Type B pancreatic cell (in vitro differentiated cells): ENCODE measurements around the gene TES. TPM values are rescaled to one million over a fixed set of nuclear protein-coding genes. Genes with fewer than 3 reads are reported as not detected.
A peak's percentile ranks its signal among the peaks of the same experiment; 100 is the strongest.
"Not testable (repeated sequence)": the region's sequence is repeated elsewhere in the genome, so short reads cannot be mapped to it uniquely, and the experiment has no call there.

Experiments used
- DNase-seq: peaks from one replicate; pipeline ENCODE4 v3.0.0; 2021; ENCODE audit warnings: mixed read lengths; ENCODE audit not compliant: unreplicated experiment; ENCODE audit errors: extremely low spot score
- H3K27ac Mint-ChIP-seq: 2 replicates; pipeline ENCODE4 v1.8.0; 2021; ENCODE audit warnings: mild to moderate bottlenecking, mixed read lengths
- H3K27me3 Mint-ChIP-seq: 2 replicates; pipeline ENCODE4 v1.8.0; 2021; ENCODE audit warnings: mixed read lengths
- H3K36me3 Mint-ChIP-seq: 2 replicates; pipeline ENCODE4 v1.8.0; 2021; ENCODE audit warnings: mixed read lengths
- H3K4me1 Mint-ChIP-seq: one replicate; pipeline ENCODE4 v1.8.0; 2021; ENCODE audit warnings: mixed read lengths; ENCODE audit not compliant: unreplicated experiment
- H3K4me3 Mint-ChIP-seq: 2 replicates; pipeline ENCODE4 v1.8.0; 2021; ENCODE audit warnings: mild to moderate bottlenecking, mixed read lengths
- H3K9me3 Mint-ChIP-seq: 2 replicates; pipeline ENCODE4 v1.8.0; 2021; ENCODE audit warnings: mixed read lengths
- CTCF ChIP-seq: fragments of 200-600 bp; sonication (generic); conservative IDR thresholded peaks from 2 replicates; pipeline ENCODE4 v1.5.0; 2021; ENCODE audit warnings: antibody characterized with exemption, mild to moderate bottlenecking
- total RNA-seq: library from RNA; stranded (reverse); gene quantifications from 2 replicates; pipeline ENCODE4 v1.2.1, GENCODE V29; 2021; ENCODE audit warnings: low replicate concordance

Gene TES
- total RNA-seq, 1 donor from 2014 or later = 91.1 TPM

DNA sequence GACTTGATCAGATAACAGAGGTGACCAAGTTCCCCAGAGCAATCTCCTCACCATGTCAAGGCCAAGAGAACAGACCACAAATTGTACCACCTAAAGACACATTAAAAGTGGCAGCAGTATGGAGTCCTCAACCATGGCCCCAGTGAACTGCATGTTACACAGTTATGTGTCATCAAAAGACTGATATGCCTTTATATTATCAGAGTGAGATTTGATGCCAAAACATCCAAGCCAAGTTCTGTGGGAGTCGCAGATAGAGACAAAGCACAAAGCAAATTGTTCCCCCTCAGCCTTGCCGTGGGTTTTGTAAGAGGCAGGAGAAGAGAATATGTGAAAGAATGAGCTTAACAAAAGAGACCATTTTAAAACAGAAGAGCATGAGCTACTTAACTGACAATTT lies 39.2 kb upstream of the TES start:
- Mint-ChIP-seq H3K36me3 (peaks cover 6% of the 10 kb centered on the region), H3K4me3 (no peak overlapping the region), H3K4me1 (peaks cover 24% of the 10 kb centered on the region), H3K27ac (no peak overlapping the region), H3K27me3 (peaks cover 3% of the 10 kb centered on the region), H3K9me3 (peaks cover 6% of the 10 kb centered on the region)
- TF ChIP-seq CTCF = no peak
- no peak for DNase-seq

- Mint-ChIP-seq H3K27me3 (peaks cover 3% of the 10 kb centered on the region), H3K9me3 (peaks cover 6% of the 10 kb centered on the region), H3K4me1 (peaks cover 24% of the 10 kb centered on the region), H3K27ac (no peak overlapping the region), H3K36me3 (peaks cover 6% of the 10 kb centered on the region), H3K4me3 (no peak overlapping the region)
- TF ChIP-seq CTCF = no peak
- no peak for DNase-seq
These were observed 38.0 kb upstream of the TES start for GRCh38 chr7:116172353-116172752.

GRCh38 chr7:116173051-116174028 lies 37.0 kb upstream of the TES start:
- peaks cover 24% of the 10 kb centered on the region for H3K4me1 Mint-ChIP-seq
- H3K27me3 Mint-ChIP-seq = peaks cover 3% of the 10 kb centered on the region
- TF ChIP-seq CTCF = peak; percentile 84
- peaks cover 6% of the 10 kb centered on the region for H3K36me3 Mint-ChIP-seq
- peaks cover 6% of the 10 kb centered on the region for H3K9me3 Mint-ChIP-seq
- no peak for DNase-seq
- no peak overlapping the region for H3K4me3 Mint-ChIP-seq
- H3K27ac Mint-ChIP-seq = no peak overlapping the region

- H3K27ac Mint-ChIP-seq, H3K27me3 Mint-ChIP-seq, DNase-seq, H3K4me3 Mint-ChIP-seq, H3K9me3 Mint-ChIP-seq, H3K36me3 Mint-ChIP-seq: not testable (repeated sequence)
- peaks cover 12% of the 10 kb centered on the region for H3K4me1 Mint-ChIP-seq
These were observed 35.2 kb upstream of the TES start for GRCh38 chr7:116175095-116175494.

GRCh38 chr7:116176226-116176625 lies 34.1 kb upstream of the TES start:
- TF ChIP-seq CTCF = no peak
- no peak for DNase-seq
- peaks cover 9% of the 10 kb centered on the region for H3K4me1 Mint-ChIP-seq
- no peak overlapping the region for H3K27ac Mint-ChIP-seq
- peaks cover 6% of the 10 kb centered on the region for H3K9me3 Mint-ChIP-seq
- H3K36me3 Mint-ChIP-seq = peaks cover 6% of the 10 kb centered on the region
- no peak overlapping the region for H3K4me3 Mint-ChIP-seq
- H3K27me3 Mint-ChIP-seq = peaks cover 3% of the 10 kb centered on the region

- TF ChIP-seq CTCF = no peak
- H3K27me3 Mint-ChIP-seq = no peaks in the 10 kb centered on the region
- H3K9me3 Mint-ChIP-seq = peaks cover 6% of the 10 kb centered on the region
- H3K4me1 Mint-ChIP-seq = peaks cover 9% of the 10 kb centered on the region
- no peak for DNase-seq
- H3K27ac Mint-ChIP-seq = no peak overlapping the region
- peaks cover 6% of the 10 kb centered on the region for H3K36me3 Mint-ChIP-seq
- no peak overlapping the region for H3K4me3 Mint-ChIP-seq
These were observed 33.3 kb upstream of the TES start for GRCh38 chr7:116177009-116177408.
